NCI-H146 treated with DMSO at 0.1 percent for 48 hours (cell line): ENCODE data around the gene WSCD1.

Experiments
- DNase-seq: peaks from one replicate; lab custom pipeline; 2025; ENCODE audit not compliant: unreplicated experiment; lab: John Stamatoyannopoulos, UW

Gene WSCD1

DNA sequence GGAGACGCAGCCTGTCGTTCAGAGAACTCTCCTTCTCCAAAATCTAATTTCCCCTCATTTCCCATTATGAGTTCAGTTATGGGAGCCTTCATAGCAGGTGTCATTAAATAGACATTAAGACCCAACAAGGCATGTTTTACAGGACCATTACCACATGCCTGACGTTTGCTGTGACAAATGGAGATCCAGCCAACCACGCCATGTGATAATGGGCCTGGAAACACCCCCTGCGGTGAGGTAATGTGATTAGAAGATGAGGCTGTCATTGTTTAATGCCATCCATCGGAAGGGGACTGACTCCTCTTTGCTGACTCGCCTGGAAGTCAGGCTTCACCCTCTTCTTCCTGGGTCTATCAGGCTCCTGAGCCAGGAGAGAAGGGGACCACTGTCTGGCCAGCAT, 76.9 kb downstream of the WSCD1 start:
- DNase-seq = peak; percentile 49

DNA sequence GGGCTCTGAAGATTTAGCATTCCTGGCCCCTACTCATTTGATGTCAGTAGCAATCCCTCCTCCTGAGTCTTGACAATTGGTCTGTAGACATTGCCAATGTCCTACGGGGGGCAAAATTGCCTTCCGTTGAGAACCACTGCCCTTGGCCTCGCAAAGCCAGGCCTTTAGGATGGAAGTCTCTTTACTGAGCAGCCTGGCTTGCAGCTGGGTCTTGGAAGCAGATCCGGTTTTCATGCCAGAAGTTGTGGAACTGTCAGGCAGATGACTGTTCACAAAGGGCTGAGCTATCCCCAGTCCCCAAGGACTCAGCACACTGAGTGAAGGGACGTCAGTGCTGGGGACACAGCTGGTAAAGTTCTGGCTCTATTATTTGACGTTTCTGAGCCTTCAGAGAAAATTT, 83.2 kb downstream of the WSCD1 start:
- DNase-seq = no peak

DNA sequence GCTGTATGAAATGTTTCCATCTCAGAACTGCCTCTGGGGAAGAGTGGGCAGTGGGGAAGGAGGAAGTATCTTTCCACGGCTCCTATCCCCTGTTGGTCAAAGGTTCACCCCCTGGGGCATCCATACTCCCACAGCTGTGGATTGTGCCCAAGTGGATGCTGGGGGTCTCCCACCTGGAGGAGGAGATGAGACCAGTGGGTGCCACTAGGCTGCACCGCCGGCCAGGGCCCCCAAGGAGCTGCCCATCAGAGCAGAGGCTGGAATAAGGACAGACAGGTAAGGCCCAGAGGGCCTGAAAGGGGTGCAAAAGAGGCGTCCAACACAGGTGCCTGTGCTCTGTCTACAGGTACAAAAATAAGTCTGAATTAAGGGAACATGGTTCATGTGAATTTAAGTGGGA, 87.5 kb downstream of the WSCD1 start:
- no peak for DNase-seq

DNA sequence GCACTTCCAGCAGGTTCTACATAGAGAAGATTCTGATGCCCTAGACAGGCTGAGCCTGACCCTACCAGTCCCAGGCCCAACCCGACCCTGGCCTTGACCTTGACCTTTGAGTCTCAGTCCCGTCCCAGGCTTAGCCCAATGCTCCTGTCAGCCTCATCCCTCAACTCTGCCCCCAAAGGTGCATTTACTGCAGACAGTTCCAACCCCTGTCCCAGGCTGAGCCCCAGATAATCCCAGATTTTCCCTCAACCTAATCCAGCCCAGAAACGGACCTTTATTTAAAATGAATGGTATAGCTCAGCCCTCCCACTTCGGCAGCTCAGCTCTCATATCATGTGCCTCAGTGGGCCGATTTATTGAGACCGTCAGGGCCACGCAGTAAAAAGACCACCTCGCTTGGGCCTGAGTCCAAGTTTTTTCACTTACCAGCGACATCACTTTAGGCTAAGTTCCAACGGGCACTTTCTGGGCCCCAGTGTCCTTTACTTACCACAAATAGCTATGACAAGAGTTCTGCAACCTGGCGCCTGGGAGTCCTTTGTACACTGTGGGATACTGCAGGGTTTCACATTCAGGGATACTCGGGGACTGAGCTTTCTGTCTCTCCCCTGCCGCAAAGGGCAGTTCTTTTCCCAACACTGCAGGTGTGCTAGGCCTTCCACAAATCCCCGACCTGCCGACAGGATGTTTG, 89.5 kb downstream of the WSCD1 start:
- DNase-seq = no peak

DNA sequence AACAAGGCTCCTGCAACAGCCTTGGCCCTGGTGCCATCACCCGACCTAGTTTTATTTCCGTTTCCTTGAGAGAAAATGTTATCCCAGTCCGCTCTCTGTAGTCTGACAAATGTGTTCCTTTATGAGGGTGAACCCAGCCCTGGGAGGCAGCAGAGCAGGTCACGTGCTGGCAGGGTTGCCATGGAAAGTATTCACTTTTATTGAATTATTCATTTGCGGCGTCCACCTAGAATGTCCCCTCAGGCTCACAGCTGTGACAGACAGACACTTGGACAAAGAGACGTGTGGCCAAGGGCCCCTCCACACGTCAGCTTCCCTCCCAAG, 90.0 kb downstream of the WSCD1 start:
- peak; percentile 9 for DNase-seq

DNA sequence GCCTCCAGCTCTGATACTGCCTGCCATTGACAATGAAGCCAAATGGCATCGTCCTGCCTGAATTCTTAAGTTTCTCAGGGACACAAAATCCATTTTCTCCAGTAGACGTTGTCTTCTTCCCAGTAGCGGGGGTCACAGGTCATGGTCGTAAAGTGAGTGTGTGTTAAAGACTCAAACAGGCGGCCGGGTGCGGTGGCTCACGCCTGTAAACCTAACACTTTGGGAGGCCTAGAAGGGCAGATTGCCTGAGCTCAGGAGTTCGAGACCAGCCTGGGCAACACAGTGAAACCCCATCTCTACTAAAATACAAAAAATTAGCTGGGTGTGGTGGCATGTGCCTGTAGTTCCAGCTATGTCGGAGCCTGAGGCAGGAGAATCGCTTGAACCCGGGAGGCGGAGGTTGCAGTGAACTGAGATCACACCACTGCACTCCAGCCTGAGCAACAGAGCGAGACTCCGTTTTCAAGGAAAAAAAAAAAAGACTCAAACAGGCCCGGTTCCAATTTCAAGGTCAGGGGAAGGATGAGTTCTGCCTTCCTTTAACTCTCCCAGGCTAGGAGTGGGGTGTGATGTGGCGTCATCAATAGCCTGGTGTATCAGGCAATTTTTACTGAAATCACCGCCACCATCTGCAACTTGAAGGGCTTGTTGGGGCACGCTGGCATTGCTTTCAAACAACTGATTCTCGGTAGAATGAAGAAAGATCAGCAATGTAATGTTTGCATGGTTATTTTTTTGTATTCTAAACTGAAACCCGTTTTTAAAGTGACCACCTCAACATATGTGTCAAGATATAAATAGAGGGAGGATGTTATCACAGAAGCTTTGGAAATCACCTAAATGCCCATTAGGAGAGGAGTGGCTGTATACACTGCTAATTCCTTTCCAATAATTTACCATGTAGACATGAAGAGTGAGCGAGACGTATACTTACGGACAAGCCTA, 91.0 kb downstream of the WSCD1 start:
- no peak for DNase-seq

DNA sequence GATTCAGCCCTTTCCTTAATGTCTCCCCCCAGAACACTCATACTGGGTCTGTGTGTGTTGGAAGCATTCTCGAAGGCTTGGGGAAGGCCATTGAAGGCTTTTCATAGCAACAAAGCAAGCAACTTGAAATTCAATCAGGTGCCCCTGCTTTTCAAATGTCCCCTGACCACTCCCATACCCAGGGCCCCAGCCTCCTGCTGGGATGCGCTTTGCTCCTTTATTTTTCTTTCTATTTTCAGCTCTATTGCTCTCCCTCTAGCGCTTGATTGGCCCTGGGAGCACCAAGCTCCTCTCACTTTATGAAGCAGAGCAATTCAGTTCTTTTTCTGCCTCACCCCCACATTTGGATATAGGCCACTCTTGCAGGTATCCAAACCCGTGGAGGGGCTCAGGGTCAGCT, 92.0 kb downstream of the WSCD1 start:
- DNase-seq = peak; percentile 28

DNA sequence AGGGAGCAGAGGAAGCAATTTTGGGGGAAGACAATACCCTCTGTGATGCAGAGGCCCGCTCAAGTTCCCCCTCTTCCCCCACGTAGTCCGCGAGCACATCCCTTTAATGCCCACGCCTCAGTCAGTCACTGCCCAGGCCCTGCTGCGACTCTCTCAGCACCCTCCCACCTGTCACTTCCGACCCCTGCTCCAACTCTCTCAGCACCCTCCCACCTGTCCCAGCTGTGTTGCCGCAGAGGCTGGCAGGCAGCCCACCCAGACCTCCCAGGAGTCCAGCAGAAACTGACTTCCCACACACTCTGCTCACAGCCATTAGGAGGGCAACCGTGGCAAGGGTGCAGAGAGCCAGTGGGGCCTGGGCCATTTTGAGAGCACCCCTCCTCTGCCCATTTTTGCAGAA, 92.7 kb downstream of the WSCD1 start:
- no peak for DNase-seq

DNA sequence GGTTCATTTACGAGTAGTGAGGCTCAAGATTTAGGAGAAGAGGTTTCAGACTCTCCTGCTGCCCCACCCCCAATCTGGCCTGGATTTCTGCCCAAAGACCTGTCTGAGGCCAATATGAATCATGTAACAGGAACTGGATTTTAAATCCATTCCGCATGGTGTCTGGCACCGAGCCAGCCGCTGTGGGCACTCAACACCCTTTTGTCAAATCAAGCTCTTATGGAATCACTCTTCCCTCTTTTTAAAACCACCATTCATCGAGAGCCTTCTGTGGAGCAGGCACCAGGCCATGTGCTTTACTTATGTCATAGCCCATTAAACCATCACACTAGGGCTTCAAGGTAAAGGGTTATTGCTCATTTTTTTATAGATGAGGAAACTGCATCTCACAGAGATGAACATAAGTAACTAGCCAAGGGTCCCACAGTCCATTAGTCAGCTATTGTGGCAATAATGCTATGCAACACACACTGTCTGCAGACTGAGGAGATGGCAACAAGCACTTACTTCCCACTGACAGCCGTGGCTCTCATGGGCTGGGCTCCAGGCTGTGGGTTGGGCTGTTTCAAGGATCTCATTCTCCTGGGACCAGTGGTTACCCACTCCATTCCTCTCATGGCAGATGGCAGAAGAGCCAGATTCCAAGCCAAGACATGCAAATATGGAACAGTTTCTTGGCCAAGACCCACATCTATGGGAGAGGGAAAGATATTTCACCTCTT, 93.6 kb downstream of the WSCD1 start:
- DNase-seq = no peak

DNA sequence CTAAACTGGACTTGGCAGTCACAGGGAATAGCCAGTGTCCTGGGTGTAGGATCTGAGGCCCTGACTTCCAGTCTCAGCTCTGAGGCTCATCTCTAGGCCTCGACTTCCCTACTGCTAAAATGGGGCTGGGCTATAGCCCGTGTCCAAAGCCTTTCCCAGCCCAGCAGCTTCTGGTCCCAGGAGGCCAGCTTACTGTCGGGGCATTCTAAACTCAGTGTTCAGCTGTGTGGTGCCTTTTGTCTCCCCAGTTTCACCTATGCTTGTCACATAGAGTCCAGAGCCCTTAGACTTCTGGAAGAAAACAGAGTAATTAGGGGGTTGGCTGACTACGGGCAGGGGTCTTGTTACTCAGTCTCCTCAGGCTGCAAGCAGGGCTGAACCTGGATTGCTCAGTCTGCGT, 94.8 kb downstream of the WSCD1 start:
- DNase-seq = no peak

DNA sequence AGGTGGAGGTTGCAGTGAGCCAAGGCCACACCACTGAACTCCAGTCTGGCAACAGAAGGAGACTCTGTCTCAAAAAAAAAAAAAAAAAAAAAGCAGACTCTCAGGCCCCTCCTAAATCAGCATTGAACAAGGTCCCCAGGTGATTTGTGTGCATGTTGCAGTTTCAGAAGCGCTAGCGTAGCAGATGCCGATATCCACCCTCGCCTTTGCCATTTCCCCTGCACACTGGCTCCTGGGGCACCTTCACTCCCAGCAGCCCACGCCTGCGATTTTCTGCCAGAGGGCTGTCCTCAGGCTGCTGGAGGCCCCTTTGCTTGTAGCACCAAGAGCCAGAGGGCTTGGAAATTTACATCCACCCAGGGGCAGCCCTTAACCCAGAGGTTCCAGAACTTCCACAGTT, 95.6 kb downstream of the WSCD1 start:
- no peak for DNase-seq

DNA sequence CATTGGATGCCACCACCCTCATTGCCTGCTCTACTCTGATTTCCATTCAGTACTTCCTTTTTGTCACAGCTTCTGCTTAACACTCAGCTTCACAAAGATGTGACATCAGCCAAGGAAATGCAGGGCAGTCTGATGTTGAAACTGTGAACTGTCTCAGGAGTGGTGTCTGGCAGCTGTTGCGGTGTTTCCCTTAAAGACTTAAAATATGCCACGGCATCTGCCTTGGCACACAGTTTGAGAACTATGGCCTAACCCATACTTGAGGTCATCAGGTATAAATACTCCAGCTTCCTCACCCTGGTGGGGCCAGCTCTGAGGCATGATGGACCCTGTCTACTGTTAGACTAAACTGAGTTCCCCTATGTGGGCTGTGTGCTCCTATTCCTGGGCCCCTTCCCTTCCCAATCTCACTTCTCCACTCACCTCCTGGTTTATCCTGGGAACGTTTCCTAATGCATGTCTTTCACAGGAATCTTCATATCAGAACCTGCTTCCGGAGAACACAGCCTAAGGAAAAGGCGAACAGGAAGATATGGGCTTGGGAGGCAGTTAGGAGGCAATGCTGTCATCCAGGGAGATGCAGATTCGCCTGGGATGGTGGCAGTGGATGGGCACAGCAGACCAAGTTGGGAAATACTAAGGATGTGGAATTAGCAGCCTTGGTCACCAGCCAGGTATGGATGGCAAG, 96.5 kb downstream of the WSCD1 start:
- no peak for DNase-seq

DNA sequence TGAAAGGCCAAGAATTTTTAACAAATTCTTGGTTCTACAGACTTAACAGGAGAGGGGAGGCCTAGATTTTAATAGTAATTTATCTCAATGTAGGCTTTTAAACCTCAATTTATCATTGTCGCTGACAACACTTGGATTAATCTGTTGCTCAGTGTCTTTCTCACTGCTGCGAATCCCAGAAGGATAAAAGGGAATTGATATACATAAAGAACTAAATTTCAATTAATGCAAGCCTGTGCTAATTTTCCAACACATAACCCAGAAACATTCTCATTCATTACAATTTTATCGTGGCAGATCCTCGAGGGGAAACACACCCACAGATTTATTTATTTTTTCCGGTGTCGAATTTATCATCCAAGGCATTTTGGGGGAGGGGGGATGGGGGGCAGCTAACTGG, 98.1 kb downstream of the WSCD1 start:
- DNase-seq = no peak

DNA sequence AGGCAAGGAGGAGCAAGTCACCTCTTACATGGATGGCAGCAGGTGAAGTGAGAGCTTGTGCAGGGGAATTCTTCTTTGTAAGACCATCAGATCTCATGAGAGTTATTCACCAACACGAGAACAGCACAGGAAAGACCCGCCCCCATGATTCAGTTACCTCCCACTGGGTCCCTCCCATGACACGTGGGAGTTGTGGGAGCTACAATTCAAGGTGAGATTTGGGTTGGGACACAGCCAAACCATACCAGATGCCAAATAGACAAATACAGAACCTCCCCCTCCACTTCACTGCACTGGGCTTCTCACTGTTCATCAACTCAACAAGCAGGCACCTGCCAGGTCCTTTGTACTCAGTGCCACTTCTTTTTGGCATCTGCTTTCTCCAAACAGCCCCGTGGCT, 100.2 kb downstream of the WSCD1 start:
- DNase-seq = no peak

DNA sequence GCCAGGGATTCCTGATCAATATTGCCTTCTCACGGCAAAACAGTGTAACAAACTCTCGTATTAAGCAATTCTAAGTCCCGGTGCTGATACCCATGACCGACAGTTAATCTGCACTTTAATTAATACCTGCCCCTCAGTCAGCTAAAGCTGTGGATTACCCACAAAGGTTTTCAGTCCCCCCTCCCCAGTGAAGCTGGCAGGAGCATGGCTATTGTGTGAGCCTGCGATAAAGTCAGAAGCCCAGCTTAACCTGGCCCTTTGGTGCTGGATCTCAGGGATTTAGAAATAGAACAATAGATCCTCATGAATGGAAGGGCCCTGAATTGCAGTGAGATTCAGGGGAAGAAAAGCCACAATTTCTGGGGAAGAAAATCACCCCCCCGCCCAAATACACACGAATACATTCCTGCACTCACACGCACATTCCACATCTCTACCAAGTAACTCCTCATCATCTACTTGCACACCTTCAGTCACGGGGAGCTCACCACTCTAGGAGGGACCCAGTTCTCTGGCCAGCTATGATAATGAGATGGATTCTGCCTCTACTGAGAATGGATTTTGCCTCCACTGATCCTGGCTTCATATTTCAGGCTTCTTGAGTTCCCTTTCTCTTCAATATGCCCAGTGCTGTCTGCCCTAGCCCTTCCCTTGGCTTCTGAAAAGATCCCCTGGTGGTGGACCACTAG, 102.6 kb downstream of the WSCD1 start:
- DNase-seq = no peak

DNA sequence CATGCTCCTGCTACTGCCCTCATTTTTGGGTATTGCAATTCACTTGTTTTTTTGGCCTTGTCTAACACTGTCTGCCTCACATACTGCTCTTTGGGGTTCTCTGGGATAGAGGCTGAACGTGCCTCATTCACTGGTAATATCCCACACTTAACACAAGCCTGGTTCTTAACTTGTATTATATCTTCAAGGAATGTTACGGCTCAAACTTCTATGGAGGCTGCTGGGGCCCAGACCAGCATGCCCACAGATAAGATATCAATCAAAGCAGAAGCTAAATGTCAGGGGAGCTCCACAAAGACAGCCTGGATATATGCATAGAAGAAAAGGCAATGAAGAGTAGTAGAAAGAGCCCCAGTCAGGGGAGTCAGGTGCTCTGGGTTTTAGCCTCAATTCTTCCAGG, 103.5 kb downstream of the WSCD1 start:
- DNase-seq = no peak
